ENCODE measurements around the gene CAMTA1. TPM values are rescaled to one million over a fixed set of nuclear protein-coding genes. Genes with fewer than 3 reads are reported as not detected.

Gene CAMTA1
- total RNA-seq, 1 donor from 2014 or later, result 72.4 TPM

GRCh38 chr1:7352364-7352763 is 567.1 kb downstream of the CAMTA1 start:
- DNase-seq (ENCODE audit: low spot score), result no peak
- intact Hi-C loops (cut with DNase I), result no loop called here
- no peak for ATAC-seq

DNA sequence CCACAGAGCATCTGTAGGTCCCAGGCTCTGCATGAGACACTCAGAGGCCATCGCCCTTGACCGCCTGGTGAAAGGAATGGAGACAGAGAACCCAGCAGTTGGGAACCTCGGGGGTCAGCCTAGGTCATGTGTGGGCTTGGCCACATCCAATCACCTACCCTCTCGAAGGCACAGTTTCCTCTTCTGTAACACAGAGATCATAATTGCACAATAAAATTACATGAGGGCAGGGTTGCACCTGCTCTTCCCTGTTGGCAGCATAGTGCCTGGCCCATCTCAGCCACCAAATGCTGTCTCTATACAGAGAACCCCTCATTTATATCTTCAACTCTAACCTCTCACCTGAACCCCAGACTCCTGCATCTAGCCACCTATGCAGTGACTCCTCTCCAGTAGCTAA is 567.7 kb downstream of the CAMTA1 start:
- DNase-seq (ENCODE audit: low spot score) (no peak), ATAC-seq (no peak)
- intact Hi-C loops (cut with DNase I), result no loop called here

DNA sequence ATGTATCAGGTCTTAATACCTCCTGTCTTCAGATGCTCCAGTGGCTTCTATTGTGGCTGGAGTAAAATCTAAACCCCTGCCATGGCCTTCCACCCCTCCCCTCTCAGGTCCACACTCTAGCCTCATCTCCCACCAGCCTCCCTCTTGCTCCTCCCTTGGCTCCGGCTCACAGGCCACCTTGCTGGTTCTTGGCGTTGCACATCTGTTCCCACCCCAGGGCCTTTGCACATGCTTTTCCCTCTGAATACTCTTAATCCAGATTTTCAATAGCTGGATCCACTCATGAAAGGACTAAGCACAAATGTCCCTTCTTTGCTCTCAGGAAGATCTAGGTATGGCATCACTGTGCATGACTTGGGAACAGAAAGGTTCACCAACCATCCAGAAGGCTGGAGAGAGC is 570.4 kb downstream of the CAMTA1 start:
- DNase-seq (ENCODE audit: low spot score) (no peak), ATAC-seq (no peak)
- intact Hi-C loops (cut with DNase I), result no loop called here

GRCh38 chr1:7356079-7356478 is 570.8 kb downstream of the CAMTA1 start:
- intact Hi-C loops (cut with DNase I), result no loop called here
- DNase-seq (ENCODE audit: low spot score), result no peak
- ATAC-seq, result no peak

DNA sequence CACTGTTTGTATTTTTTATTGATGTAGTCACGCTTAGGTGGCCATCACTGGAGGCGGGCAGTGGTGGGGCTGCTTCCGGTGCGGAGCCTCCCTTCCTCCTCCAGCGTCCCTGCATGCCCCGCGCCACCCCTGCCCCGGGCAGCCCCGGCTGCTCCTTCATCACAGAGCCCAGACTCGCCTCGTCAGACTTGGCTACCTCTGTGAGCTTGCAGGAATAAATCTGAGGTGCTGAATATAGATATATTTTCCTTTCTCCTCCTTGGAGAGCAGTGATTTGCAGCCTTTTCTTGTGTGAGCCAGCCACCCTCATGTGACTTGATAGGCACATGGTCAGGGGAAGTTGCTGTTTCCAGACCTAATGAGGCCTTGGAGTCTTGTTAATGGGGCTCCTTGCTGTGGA is 573.2 kb downstream of the CAMTA1 start:
- intact Hi-C loops (cut with DNase I), result no loop called here
- ATAC-seq, result no peak
- no peak for DNase-seq (ENCODE audit: low spot score)

DNA sequence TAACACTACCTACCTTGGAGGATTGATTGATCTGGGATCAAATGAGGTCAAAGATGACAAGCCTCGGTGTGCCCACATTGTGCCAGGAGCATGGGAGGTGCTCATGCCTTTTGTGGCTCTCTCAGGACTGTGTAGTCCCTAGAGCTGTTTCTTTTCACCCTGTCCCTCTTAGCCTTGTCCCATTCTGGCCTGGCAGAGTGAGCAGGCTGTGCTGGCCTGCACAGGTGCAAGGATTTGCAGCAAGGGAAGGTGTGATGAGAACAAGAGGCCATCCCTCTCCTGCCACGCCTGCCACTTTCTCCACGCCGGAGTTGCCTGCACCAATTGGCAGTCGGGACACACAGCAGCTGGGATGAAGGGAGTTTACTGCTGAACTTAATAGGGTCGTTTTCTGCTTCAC is 575.3 kb downstream of the CAMTA1 start:
- ATAC-seq, result no peak
- intact Hi-C loops (cut with DNase I), result no loop called here

GRCh38 chr1:7362947-7363346 is 577.7 kb downstream of the CAMTA1 start:
- no peak for ATAC-seq
- intact Hi-C loops (cut with DNase I), result no loop called here

More for the DNA sequence above, 575.3 kb downstream of the CAMTA1 start:
- DNase-seq (ENCODE audit: low spot score), result no peak

GRCh38 chr1:7363450-7363849 is 578.2 kb downstream of the CAMTA1 start:
- intact Hi-C loops (cut with DNase I), result no loop called here
- DNase-seq (ENCODE audit: low spot score) (no peak), ATAC-seq (no peak)

More at GRCh38 chr1:7362947-7363346, 577.7 kb downstream of the CAMTA1 start:
- no peak for DNase-seq (ENCODE audit: low spot score)

GRCh38 chr1:7365706-7366105 is 580.5 kb downstream of the CAMTA1 start:
- DNase-seq (ENCODE audit: low spot score) (no peak), ATAC-seq (no peak)
- intact Hi-C loops (cut with DNase I), result no loop called here

DNA sequence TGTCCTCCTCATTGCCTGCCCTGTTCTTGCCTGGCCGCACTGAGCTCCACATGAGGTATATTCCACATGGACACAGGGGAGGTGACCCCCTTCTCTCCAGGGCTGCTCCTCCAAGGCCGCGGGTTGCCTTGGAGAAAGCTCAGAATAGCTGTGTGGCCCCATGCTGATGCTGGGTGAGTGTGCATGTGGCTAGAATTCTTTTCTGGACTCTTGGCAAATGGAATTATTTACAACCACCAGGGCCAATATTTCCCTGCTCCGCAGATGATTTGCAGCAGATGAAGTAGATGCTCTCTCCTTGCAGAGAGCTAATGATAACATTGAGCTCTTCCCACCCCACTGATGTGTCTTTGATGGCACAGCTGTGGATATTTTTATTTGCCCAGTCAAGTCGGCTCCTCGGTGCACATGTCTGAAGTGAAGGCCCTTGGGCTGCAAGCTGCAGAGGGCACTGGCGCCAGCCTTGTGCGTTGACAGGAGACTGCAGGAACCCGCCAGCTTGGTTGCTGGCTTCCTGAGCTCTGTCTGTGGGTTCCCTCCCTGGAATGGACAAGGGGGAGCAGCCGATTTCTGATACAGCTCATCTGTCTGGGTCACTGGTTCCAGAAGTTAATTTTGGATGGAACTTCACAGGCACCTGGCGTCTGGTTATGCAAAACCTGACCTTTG is 581.2 kb downstream of the CAMTA1 start:
- intact Hi-C loops (cut with DNase I), result no loop called here
- no peak for DNase-seq (ENCODE audit: low spot score)

DNA sequence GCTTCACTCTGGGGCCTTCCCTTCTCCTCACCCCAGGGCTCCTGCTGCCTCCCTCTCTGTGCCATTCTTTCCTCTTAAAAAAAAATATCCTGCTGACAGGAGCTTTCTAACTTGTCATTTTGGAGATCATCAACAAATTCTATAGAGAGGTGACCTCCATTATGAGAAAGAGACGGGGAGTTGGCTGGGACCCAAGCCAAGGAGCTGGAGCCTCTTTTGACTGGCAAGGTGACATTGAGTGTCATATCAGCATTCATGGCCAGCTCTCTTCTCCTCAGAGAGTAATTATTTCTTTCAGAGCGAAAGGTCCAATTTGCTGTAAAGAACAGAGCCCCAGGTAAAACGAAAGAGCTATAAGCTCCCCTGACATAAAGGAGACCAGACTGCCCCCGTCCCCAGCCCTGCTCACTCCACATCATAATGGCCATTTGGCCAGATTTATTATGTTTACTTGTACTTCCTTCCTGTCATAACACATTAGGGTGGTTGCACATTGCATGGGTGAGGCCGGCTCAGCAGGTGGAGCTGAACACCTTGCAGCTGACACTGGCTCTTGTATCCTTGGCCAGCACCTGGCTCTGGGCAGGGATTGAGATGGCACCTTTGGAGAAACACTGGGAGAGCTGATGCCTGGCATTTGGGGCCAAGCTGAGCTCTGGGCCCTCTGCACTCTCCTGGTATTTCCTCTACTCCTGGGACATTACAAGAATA is 581.9 kb downstream of the CAMTA1 start:
- intact Hi-C loops (cut with DNase I), result no loop called here
- DNase-seq (ENCODE audit: low spot score) (no peak), ATAC-seq (no peak)

More for the DNA sequence above, 581.2 kb downstream of the CAMTA1 start:
- ATAC-seq, result no peak

DNA sequence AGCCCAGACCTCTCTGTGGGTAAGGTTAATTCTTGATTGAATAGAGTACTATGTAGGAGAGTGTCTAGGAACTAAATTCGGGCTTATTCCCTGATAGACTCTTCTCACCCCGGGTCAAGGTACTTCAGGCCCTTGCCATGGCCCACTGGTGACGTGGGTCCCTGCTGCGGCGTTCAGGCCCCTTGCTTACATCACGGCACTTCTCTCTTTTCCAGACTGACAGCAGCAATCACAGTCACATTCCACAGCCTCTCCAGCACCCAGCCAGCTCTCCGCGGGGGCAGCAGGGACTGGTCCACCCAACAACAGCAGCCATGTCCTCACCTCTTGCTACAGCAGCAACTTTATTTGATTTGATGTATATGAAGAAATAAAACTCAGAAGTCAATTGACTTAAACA is 584.6 kb downstream of the CAMTA1 start:
- DNase-seq (ENCODE audit: low spot score) (no peak), ATAC-seq (no peak)
- intact Hi-C loops (cut with DNase I), result no loop called here

DNA sequence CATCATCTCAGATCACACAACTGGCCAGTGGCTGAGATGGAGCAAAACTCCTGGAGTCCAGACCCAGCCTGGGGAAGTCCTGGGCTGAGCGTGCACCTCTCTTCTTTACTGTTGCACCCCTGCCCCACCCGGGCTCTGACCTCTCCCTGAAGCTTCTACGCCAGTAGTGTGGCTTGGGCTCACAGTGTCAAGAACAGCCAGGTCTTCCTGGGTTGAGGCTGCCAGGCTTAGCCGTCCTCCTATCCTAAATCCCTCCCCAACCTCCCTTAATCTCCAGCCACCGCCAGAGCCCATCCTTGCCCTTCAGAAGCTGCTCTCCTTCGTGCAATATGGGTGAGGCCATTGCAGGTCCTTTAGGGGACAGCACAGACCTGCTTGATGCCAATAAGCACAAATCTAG is 586.7 kb downstream of the CAMTA1 start:
- intact Hi-C loops (cut with DNase I), result no loop called here
- DNase-seq (ENCODE audit: low spot score) (no peak), ATAC-seq (no peak)

GRCh38 chr1:7372477-7373120 is 587.3 kb downstream of the CAMTA1 start:
- DNase-seq (ENCODE audit: low spot score) (no peak), ATAC-seq (no peak)
- intact Hi-C loops (cut with DNase I), result no loop called here

DNA sequence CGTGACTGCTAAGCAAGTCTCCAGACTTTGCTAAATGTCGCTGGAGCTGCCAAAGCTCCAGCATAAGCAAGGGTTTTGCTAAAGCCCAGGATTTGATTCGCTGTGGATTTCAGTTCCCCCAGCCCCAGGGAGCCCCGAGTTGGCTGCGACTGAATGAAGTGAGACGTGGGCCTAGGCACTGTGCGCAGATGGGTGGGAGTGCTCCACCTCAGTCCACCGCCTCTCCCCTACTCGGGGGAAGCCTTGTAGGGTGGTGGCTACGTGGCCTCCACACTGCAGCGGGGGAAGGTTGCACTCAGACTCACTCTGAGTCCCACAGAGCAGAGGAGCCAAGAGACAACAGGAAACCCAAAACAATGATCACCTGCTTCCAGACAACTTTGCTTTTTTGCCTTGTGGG is 588.0 kb downstream of the CAMTA1 start:
- DNase-seq (ENCODE audit: low spot score) (no peak), ATAC-seq (no peak)
- intact Hi-C loops (cut with DNase I), result no loop called here

DNA sequence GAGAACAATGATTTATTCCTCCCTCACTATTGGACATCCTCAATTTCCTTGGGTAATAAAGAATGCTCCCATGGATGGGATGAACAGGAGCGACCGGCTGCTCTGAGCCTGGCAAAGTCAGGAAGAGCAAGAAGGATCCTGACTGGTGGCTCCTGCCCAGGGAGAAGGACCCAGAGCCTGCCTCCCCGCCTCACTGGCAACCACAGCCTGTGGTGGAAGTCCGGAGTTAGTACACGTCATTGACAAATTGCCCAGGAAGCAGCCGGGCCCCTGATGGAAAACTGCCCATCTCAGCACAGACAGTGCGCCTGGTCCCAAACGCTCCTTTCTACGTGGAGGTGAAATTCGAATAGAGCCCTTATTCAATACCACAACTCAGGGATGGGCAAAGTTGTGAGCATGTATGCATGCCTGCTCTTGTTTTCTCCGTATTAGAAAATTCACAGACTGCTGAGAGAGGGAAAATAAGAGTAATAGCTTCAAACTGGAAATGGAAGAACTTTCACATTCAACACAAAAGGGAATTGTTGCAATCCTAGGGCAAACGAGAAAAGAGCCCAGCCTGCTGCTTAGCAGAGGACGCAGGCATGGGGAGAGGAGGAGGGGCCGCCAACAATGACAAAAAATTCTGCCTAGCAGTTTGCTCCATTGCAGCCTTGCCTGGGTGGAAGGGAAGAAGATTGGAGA is 588.8 kb downstream of the CAMTA1 start:
- no peak for DNase-seq (ENCODE audit: low spot score)
- ATAC-seq, result no peak
- intact Hi-C loops (cut with DNase I), result no loop called here

- no peak for DNase-seq (ENCODE audit: low spot score)
- ATAC-seq, result no peak
- intact Hi-C loops (cut with DNase I), result no loop called here
These were observed 589.4 kb downstream of the CAMTA1 start for GRCh38 chr1:7374563-7375160.

DNA sequence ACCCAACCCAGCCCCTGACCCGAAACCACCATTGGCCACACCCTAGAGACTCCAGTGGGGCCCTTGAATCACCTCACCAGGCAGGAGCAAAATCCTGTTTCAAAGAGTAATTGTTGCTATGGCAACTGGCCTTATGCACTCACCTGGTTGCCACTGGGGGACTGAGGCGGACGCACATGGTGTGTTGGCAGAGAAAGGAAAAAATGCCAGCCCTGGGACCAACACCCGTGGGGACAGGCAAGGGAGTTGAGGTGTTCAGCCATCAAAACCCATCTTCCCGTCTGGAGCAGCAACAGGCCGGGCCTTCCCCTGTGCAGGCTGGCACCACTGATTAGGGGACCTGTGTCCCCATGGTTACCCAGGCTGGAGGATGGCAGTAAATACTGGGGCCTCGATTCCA is 590.1 kb downstream of the CAMTA1 start:
- intact Hi-C loops (cut with DNase I), result no loop called here
- no peak for ATAC-seq
- DNase-seq (ENCODE audit: low spot score), result no peak

Measured in sciatic nerve (tissue), 2 donors.